Islet of Langerhans (tissue), 1 donor: Measurements from ENCODE around the gene ZFP92.

Experiments
- FAIRE-seq: peaks from one replicate; lab custom pipeline; 2011; peaks lifted over from hg19 to GRCh38; lab: Jason Lieb, UNC

ZFP92 gene

DNA sequence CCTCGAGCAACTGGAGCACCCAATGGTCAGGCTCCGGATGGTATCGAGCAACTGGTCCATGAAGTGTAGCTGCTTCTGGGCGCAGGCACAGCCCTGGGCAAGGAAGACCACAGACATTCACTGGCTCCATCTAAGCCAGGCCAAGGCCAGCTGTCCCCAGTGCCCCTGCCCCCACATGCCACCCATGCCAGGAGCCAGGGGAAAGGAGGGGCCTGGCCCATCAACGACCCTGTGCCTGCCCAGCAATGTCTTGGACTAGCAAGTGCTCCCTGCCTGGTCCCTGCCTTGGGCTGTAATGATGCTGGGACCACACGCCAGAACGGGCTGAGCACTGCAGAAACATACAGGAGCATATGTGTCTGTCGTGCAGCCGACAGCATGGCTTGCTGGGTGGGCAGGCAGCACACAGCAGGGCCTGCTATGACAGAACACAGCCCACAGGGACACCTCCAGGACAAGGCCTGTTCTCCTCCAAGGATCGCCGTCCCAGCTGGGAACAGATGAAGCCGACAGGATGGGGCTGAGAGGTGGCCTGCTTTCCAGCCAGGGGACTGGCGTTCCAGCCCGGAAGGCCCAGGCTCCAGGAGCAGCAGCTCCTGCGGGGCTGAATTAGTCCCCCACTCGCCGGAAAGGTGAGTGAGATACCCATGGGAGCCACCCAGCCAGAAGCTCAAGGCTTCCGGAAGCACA, 46.0 kb downstream of the ZFP92 start:
- no peak for FAIRE-seq

DNA sequence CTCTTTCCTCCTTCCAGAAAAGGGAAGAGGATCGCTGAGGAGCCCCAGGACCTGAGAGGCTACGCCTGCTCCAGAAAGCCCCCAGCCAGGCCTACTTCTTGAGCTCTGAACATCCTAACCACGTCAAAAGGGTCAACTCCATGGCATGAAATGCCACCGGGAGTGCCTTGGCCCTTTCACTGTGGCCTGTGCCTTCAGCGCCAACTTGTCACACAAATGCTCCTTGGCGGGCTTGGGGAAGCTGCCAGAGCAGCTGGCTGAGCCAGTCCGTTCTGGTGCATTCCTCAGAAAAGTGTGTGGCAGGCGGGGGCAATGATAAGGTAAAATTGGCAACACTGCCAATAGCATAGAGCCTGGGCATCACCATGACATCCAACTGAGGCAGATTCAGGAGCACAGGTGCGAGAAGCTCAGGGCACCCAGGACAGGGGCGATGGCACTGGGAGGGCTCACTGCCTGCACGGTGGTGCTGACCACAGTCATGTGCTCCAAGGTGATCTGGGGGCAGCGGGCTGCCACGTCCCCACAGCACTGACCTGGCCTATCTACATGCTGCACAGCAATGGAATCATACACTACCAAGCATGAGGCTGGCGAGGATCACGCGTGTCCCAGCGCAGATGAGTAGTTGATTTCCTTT, 46.7 kb downstream of the ZFP92 start:
- FAIRE-seq, result no peak

DNA sequence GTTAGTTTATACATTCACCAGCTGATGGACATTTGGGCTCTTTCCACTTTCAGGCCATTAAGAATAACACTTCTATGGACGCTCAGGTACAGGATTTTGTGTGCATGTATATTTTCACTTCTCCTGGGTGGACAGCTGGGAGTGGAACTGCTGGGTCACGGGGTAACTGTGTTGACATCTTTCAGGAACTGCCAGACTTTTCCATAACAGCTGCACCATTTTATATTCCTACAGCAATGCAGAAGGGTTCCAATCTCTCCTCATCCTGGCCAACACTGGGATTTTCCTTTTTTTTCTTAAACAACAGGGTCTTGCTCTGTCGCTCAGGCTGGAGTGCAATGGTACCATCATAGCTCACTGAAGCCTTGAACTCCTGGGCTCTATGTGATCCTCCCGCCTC, 47.2 kb downstream of the ZFP92 start:
- FAIRE-seq, result no peak

DNA sequence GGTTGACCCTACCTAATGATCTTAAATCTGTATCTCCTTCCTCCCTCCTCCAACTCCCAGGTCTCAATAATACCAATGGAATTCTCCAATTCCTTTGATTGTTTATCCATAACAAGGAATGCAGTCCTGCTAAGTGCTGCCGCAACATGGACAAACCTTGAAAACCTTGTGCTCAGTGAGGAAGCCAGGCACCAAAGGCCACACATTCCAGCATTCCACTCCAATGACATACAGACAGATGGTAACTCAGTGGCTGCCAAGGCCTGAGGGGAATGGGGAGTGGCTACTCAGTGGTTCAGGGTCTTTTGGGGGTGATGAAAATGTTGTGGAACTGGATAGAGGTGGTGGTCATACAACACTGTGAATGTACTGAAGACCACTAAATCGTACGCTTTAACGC, 48.7 kb downstream of the ZFP92 start:
- FAIRE-seq, result no peak

DNA sequence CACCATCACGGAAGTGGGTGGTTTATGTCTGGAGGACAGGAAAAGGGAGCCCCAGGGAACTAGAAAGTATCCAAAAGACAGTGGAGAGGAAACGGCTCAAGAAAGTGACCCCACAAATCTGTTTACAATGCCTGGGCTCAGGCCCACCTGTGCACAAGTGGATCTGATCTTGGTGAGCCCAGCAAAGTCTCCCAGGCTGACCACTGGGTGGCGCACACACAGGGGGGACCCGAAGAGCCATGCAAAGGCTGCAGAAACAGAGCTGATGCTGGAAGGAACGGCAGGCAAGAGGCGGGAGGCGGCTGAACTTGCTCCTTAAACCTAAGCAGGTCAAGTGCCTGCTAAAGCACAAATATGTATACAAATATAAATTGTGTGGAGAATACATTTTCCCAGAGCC, 49.6 kb downstream of the ZFP92 start:
- FAIRE-seq, result no peak
